Mucosa of descending colon (tissue), 3 donors: Measurements from ENCODE around the gene CDR2L. TPM values are rescaled to one million over a fixed set of nuclear protein-coding genes. Genes with fewer than 3 reads are reported as not detected.

Experiments
- ATAC-seq: fragments of 200-7000 bp; cut with Tn5 transposase; one replicate; pipeline ENCODE4 v1.9.1; 2020; ENCODE audit warnings: mild to moderate bottlenecking, moderate library complexity
- DNase-seq, 3 donors: peaks; one replicate each; pipeline ENCODE4 v3.0.0-alpha.2; 2020
- H3K36me3 ChIP-seq: fragments of 200-600 bp; one replicate; pipeline ENCODE4 v1.8.0; 2021; ENCODE audit warnings: low read depth, mild to moderate bottlenecking
- H3K4me1 ChIP-seq: fragments of 200-600 bp; one replicate; pipeline ENCODE4 v1.8.0; 2021; ENCODE audit warnings: low read depth, mild to moderate bottlenecking
- H3K4me3 ChIP-seq: fragments of 200-600 bp; one replicate; pipeline ENCODE4 v1.8.0; 2021; ENCODE audit warnings: mild to moderate bottlenecking
- H3K9me3 ChIP-seq: fragments of 200-600 bp; one replicate; pipeline ENCODE4 v1.8.0; 2021; ENCODE audit warnings: mild to moderate bottlenecking
- intact Hi-C, 2 donors: fragments of 100-400 bp; cut with DNase I in 1 of 2; cut with micrococcal nuclease in 1 of 2; formaldehyde crosslinking; loops; one replicate each; pipeline versions ENCODE4 v1.11.0 to v1.11.1; 2022; cut with DNase I, micrococcal nuclease
- total RNA-seq, 3 donors: library from RNA; stranded (reverse); fragmentation: NEBNext Ultra II Directional in 2 of 3; extraction: Animal tissue kit (Norgen Biotek cat#: 25700) in 2 of 3; gene quantifications; one replicate each; pipeline versions ENCODE4 v1.2.1 to v1.2.4, GENCODE V29; 2021 to 2023
- TF ChIP-seq, protein P1 (sequence below): fragments of 200-600 bp; IDR thresholded peaks from one replicate; pipeline ENCODE4 v1.8.0; 2022; ENCODE audit warnings: antibody characterized with exemption, mild to moderate bottlenecking
- donor health status: DM: no; HTN: no; CAD: no; lungs with moderate emphysema.
- donor health status: DM: no; HTN: no; CAD: no.
- donor health status: DM: no; HTN: yes; CAD: no.

The CDR2L gene
- total RNA-seq, 3 donors from 2014 or later, result 2.2 to 14.0 (median 3.1) TPM

DNA sequence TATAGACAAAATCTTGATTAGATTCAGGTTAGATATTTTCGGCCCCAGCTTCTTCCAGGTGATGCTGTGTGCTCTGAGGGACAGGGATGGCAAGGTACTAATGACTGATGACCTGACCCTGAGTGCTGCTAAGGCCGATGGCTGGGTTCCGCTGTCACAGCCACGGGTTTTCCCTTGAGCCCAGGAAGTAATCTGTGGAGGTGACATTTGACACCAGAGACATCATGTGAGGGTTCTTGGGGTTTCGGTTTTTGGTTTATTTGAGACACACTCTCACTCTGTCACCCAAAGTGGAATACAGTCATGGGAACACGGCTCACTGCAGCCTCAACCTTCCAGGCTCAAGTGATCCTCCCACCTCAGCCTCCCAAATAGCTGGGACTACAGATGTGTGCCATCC, 41.9 kb upstream of the CDR2L start:
- TF ChIP-seq, protein P1, sequence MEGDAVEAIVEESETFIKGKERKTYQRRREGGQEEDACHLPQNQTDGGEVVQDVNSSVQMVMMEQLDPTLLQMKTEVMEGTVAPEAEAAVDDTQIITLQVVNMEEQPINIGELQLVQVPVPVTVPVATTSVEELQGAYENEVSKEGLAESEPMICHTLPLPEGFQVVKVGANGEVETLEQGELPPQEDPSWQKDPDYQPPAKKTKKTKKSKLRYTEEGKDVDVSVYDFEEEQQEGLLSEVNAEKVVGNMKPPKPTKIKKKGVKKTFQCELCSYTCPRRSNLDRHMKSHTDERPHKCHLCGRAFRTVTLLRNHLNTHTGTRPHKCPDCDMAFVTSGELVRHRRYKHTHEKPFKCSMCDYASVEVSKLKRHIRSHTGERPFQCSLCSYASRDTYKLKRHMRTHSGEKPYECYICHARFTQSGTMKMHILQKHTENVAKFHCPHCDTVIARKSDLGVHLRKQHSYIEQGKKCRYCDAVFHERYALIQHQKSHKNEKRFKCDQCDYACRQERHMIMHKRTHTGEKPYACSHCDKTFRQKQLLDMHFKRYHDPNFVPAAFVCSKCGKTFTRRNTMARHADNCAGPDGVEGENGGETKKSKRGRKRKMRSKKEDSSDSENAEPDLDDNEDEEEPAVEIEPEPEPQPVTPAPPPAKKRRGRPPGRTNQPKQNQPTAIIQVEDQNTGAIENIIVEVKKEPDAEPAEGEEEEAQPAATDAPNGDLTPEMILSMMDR, result no peak
- Histone ChIP-seq H3K4me3 (no peak overlapping the region), H3K4me1 (no peaks in the 10 kb centered on the region), H3K36me3 (no peaks in the 10 kb centered on the region), H3K9me3 (no peaks in the 10 kb centered on the region)
- ATAC-seq (no peak), DNase-seq (no peak)
- intact Hi-C loops, result no loop called here

DNA sequence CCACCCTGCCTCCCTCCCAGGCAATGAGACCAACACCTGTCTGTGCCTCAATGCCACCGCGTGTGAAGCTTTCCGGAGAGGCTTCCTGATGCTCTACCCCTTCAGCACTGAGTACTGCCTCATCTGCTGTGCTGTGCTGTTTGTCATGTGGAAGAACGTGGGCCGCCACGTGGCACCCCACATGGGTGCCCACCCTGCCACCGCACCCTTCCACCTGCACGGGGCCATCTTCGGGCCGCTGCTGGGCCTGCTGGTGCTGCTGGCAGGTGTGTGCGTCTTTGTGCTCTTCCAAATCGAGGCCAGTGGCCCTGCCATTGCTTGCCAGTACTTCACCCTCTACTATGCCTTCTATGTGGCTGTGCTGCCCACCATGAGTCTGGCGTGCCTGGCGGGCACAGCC, 40.8 kb upstream of the CDR2L start:
- H3K9me3 ChIP-seq, result no peaks in the 10 kb centered on the region
- ATAC-seq (no peak), DNase-seq (no peak)
- no peak overlapping the region for H3K4me3 ChIP-seq
- no peaks in the 10 kb centered on the region for H3K4me1 ChIP-seq
- TF ChIP-seq, protein P1, result no peak
- H3K36me3 ChIP-seq, result no peaks in the 10 kb centered on the region
- intact Hi-C loops, result no loop called here

DNA sequence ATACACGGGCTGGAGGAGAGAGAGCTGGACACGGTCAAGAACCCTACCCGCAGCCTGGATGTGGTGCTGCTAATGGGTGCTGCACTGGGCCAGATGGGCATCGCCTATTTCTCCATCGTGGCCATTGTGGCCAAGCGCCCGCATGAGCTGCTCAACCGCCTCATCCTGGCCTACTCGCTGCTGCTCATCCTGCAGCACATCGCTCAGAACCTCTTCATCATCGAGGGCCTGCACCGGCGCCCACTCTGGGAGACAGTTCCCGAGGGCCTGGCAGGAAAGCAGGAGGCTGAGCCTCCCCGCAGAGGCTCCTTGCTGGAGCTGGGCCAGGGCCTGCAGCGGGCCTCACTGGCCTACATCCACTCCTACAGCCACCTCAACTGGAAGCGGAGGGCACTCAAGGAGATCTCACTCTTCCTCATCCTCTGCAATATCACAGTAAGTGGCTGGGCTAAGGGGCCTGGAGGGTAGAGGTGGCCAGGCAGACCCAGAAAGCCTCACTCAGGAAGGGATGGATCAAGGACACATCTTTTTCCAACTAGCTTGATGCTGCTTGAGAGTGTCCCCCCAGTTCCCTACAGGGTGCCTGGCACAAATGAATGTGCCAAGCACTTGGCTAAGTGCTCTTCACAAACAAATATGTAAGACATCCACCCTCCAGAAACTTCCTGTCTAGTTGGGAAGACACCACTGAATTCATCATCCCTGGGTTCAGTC, 40.2 kb upstream of the CDR2L start:
- Histone ChIP-seq H3K9me3 (no peaks in the 10 kb centered on the region), H3K4me3 (no peak overlapping the region), H3K36me3 (no peaks in the 10 kb centered on the region), H3K4me1 (no peaks in the 10 kb centered on the region)
- TF ChIP-seq, protein P1, result no peak
- no peak for ATAC-seq
- DNase-seq, result no peak
- intact Hi-C loops, result no loop called here

DNA sequence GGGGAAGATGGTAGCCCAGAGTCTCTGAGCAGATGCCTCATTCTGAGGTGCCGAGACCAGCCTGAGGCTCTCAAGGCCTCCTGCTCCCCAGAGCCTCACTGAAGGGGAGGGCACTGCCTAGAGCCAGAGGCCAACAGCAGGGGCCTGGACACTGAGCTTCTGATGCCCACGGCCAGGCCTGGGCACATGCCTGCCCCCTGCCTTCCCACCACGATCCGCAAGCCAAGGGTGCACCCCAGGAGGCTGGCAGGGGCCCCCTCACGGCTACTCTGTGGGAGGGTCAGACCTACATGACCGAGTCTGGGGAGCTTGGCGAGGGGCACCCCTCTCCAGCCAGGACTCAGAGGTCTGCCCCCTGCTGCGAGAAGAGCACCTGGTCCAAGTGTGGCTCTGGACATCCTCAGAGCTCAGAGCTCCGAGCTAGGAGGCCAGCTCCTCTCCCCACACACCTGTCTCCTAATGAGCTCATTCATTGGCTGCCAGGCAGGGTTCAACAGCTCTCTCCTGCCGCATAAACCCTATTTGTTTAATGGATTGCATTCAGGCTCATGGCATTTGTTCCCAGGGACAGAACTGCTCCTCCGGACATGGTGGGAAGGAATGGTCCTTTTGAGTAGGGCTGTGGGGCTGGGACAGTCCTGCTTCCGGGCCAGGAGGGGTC, 37.8 kb upstream of the CDR2L start:
- H3K9me3 ChIP-seq, result no peaks in the 10 kb centered on the region
- ATAC-seq (no peak), DNase-seq (no peak)
- no peaks in the 10 kb centered on the region for H3K36me3 ChIP-seq
- intact Hi-C loops, result no loop called here
- H3K4me3 ChIP-seq, result no peak overlapping the region
- H3K4me1 ChIP-seq, result peaks cover 9% of the 10 kb centered on the region
- TF ChIP-seq, protein P1, result no peak

DNA sequence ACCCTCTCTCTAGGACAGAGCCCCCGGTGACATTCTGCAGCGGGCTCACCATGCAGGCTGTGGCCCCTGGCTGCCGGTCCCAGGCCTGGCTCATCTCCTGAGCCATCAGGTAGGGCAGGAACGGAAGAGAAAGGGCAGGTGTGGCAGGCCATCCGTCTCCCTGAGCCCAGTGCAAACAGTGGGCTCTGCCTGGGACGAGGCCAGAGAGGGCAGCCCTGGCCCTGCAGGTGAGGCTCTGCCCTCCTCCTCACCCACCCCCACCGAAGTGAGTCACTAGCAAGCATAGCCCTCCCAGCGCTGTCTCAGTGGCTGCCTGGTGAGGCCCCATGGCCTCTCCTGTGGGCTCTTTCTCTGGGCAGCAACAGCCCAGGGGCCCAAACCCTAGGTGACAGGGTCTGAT, 37.2 kb upstream of the CDR2L start:
- Histone ChIP-seq H3K36me3 (no peaks in the 10 kb centered on the region), H3K4me1 (peaks cover 9% of the 10 kb centered on the region), H3K4me3 (no peak overlapping the region), H3K9me3 (no peaks in the 10 kb centered on the region)
- no peak for DNase-seq
- intact Hi-C loops, result no loop called here
- ATAC-seq, result peak; percentile 9
- TF ChIP-seq, protein P1, result no peak
